GM06990 (cell line): ENCODE measurements around the gene DNAAF1.

Source experiments
- DNase-seq: peaks from one replicate; pipeline ENCODE4 v3.0.0-alpha.2; 2011; ENCODE audit not compliant: insufficient read length; ENCODE audit errors: extremely low read depth
- H3K27me3 ChIP-seq: replicated peaks from 2 replicates; pipeline ENCODE4 v1.6.0; 2011; ENCODE audit warnings: low read length; ENCODE audit not compliant: control insufficient read depth, insufficient read depth
- H3K36me3 ChIP-seq: 2 replicates; pipeline ENCODE4 v1.5.1; 2011; ENCODE audit warnings: low read length; ENCODE audit not compliant: control insufficient read depth, insufficient read depth
- H3K4me3 ChIP-seq: replicated peaks from 2 replicates; pipeline ENCODE4 v1.5.1; 2011; ENCODE audit warnings: low read depth, mild to moderate bottlenecking, control low read depth, low read length
- CTCF ChIP-seq: IDR thresholded peaks from 2 replicates; pipeline ENCODE4 v1.5.1; 2011; ENCODE audit warnings: low read length, control low read depth, mild to moderate bottlenecking, inconsistent platforms; ENCODE audit not compliant: insufficient read depth, poor library complexity, severe bottlenecking

DNAAF1 gene

GRCh38 chr16:84224554-84224953 is 79.4 kb downstream of the DNAAF1 start:
- no peak for DNase-seq
- no peak for TF ChIP-seq CTCF
- H3K27me3 ChIP-seq: no peaks in the 10 kb centered on the region; the same call in 1 of the 2 replicates
- no peaks in the 10 kb centered on the region for H3K36me3 ChIP-seq
- no peak overlapping the region for H3K4me3 ChIP-seq

- TF ChIP-seq CTCF: no peak
- Histone ChIP-seq H3K27me3 (no peaks in the 10 kb centered on the region; the same call in 1 of the 2 replicates), H3K36me3 (no peaks in the 10 kb centered on the region), H3K4me3 (no peak overlapping the region)
- no peak for DNase-seq
Measured at GRCh38 chr16:84225126-84225525, 80.0 kb downstream of the DNAAF1 start.

GRCh38 chr16:84225571-84225970 is 80.5 kb downstream of the DNAAF1 start:
- no peak for TF ChIP-seq CTCF
- DNase-seq: no peak
- H3K27me3 ChIP-seq: no peaks in the 10 kb centered on the region; the same call in 1 of the 2 replicates

GRCh38 chr16:84226026-84226425 is 80.9 kb downstream of the DNAAF1 start:
- Histone ChIP-seq H3K4me3 (no peak overlapping the region), H3K27me3 (no peaks in the 10 kb centered on the region; the same call in 1 of the 2 replicates), H3K36me3 (no peaks in the 10 kb centered on the region)
- TF ChIP-seq CTCF: no peak
- DNase-seq: no peak

More at GRCh38 chr16:84225571-84225970, 80.5 kb downstream of the DNAAF1 start:
- no peaks in the 10 kb centered on the region for H3K36me3 ChIP-seq
- no peak overlapping the region for H3K4me3 ChIP-seq
